GM23248 (cell line): ENCODE data around the gene NPTN.

Experiments used
- EZH2 ChIP-seq: fragments of 200-600 bp; sonication (generic); IDR thresholded peaks from 2 replicates; pipeline ENCODE4 v1.6.1; 2018; ENCODE audit warnings: antibody characterized with exemption, mild to moderate bottlenecking; ENCODE audit not compliant: insufficient read depth, poor library complexity, severe bottlenecking
- EZH2phosphoT487 ChIP-seq: fragments of 200-600 bp; sonication (generic); IDR thresholded peaks from 2 replicates; pipeline ENCODE4 v1.6.1; 2018; ENCODE audit warnings: antibody characterized with exemption, moderate library complexity, mild to moderate bottlenecking, low read depth; ENCODE audit not compliant: insufficient read depth

- TF ChIP-seq EZH2 (no peak), EZH2phosphoT487 (no peak)
Measured at GRCh38 chr15:73605759-73606436, 27.3 kb downstream of the NPTN start.
